ENCODE measurements around the gene TTC3. TPM values are rescaled to one million over a fixed set of nuclear protein-coding genes. Genes with fewer than 3 reads are reported as not detected.

TTC3 gene
- total RNA-seq, 1 donor from 2014 or later: 255 TPM

DNA sequence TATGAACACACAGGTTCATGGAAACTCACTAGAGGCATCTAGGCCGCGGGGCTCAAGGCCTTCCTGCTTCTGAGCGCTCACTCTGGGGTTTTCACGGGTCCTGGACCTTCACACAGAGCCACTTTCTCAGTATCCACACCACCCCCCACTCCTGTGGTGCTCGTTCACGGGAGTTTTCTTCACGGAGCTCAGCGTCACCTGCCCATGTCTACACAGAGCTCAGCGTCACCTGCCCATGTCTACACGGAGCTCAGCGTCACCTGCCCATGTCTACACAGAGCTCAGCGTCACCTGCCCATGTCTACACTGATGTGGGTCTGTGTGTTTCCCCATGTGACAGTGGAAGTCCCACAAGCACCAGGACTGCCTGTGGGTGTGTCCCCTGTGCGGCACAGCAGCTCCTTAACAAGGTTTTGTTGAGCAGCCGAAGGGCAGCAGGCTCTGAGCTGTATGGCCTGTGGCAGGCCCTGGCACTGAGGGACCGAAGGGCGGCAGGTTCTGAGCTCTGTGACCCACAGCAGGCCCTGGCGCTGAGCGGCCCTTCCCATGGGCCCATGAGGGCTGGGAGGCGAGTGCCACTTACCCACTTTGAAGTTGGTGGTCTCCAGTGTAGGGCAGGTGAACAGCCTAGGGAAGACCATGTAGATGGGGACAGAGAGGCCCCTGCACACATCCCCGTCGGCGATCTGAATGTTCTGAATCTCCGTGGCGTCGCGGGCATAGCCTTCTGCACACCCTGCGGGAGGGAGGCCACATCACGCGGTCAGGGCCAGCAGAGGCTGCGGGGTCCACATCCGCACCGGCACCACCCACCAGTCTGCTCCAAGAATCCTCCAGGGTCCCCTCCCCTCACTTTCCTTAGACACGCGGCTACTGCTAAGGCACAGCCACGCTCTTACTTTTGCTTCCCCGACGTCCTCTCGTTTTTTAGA lies 154.3 kb downstream of the TTC3 start:
- H3K27me3 Mint-ChIP-seq: peaks cover 13% of the 10 kb centered on the region
- H3K27ac Mint-ChIP-seq: no peak overlapping the region
- no peak for DNase-seq (ENCODE audit: low spot score, unreplicated experiment)
- TF ChIP-seq, protein P1, sequence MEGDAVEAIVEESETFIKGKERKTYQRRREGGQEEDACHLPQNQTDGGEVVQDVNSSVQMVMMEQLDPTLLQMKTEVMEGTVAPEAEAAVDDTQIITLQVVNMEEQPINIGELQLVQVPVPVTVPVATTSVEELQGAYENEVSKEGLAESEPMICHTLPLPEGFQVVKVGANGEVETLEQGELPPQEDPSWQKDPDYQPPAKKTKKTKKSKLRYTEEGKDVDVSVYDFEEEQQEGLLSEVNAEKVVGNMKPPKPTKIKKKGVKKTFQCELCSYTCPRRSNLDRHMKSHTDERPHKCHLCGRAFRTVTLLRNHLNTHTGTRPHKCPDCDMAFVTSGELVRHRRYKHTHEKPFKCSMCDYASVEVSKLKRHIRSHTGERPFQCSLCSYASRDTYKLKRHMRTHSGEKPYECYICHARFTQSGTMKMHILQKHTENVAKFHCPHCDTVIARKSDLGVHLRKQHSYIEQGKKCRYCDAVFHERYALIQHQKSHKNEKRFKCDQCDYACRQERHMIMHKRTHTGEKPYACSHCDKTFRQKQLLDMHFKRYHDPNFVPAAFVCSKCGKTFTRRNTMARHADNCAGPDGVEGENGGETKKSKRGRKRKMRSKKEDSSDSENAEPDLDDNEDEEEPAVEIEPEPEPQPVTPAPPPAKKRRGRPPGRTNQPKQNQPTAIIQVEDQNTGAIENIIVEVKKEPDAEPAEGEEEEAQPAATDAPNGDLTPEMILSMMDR (IDR thresholded peaks at IDR 0.05; ENCODE audit: unreplicated experiment): no peak
- H3K9me3 Mint-ChIP-seq (ENCODE audit: low read depth): no peaks in the 10 kb centered on the region
- H3K4me3 Mint-ChIP-seq (ENCODE audit: low read depth): no peak overlapping the region
- H3K36me3 Mint-ChIP-seq (ENCODE audit: insufficient read depth): peaks cover 60% of the 10 kb centered on the region
- H3K4me1 Mint-ChIP-seq (ENCODE audit: low read depth): peaks cover 12% of the 10 kb centered on the region

DNA sequence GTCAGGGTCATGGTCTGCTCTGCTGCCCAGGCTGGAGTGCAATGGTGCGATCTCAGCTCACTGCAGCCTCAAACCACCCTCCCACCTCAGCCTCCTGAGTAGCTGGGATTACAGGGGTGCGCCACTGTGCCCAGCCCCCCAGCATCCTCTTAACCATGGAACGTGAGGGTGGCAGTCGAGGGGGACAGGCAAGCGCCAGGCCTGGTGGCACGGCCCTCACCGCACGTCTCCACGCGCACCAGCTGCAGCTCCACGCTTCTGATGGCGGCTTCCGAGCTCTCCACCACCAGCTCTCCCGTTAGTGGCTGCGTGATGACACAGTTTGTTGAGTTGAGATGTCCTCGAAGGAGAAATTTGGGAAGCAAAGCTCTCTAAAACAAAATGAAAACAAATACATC lies 154.9 kb downstream of the TTC3 start:
- Mint-ChIP-seq H3K27ac (no peak overlapping the region), H3K9me3 (ENCODE audit: low read depth) (no peaks in the 10 kb centered on the region), H3K4me1 (ENCODE audit: low read depth) (peaks cover 12% of the 10 kb centered on the region), H3K27me3 (peaks cover 20% of the 10 kb centered on the region), H3K4me3 (ENCODE audit: low read depth) (no peak overlapping the region), H3K36me3 (ENCODE audit: insufficient read depth) (peaks cover 63% of the 10 kb centered on the region)
- TF ChIP-seq, protein P1 (IDR thresholded peaks at IDR 0.05; ENCODE audit: unreplicated experiment): no peak
- DNase-seq (ENCODE audit: low spot score, unreplicated experiment): no peak

DNA sequence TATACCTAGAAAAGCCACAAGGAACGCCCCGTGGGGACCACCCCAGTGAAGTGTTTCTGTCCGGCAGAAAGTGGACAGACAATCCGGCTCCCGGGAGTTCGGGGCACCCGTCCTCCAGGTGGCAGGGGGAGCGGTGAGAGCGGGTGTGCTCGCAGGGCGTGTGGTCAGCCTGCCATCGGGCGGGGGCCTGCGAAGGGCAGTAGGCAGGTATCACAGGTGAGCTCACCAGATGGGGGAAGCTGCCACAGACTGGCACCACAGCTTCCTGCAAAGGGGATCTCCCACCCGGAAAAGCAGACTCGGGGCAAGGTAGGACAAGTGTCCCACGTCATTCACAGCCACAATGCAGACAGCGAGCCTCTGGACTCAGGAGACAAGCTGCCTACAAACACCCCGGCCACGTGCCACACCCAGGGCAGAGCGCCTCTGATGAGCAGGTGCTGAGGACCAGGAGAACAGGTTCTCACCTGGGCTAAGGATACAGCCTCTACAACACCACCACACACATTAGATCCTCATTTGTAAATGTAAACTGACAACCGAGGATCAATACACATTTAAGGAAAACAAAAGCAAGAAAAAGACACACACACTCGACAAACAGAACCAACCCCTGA lies 157.7 kb downstream of the TTC3 start:
- no peak for DNase-seq (ENCODE audit: low spot score, unreplicated experiment)
- Mint-ChIP-seq H3K4me3 (ENCODE audit: low read depth) (no peak overlapping the region), H3K9me3 (ENCODE audit: low read depth) (no peaks in the 10 kb centered on the region), H3K36me3 (ENCODE audit: insufficient read depth) (peaks cover 44% of the 10 kb centered on the region), H3K4me1 (ENCODE audit: low read depth) (peaks cover 12% of the 10 kb centered on the region), H3K27ac (peak overlapping the region; percentile 0), H3K27me3 (peaks cover 22% of the 10 kb centered on the region)
- TF ChIP-seq, protein P1 (IDR thresholded peaks at IDR 0.05; ENCODE audit: unreplicated experiment): no peak

DNA sequence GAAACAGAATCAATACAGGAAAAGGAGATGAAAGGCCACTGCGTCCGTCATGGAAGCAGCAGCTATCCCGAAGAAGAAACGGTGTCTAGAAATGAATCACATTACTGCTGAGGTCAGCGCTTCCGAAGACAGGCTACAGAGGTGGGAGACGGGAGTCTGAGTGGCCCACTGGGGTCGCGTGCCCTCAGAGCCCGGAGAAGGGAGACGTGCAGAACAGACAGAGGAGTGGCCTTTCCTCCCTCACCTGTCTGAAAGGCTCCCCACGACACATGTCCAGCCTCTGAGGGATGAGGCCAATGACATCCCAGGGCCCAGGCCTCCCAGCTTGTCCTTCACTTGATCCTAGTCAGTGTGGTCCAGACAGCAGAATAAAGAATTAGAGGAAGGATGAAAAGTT lies 158.2 kb downstream of the TTC3 start:
- peaks cover 12% of the 10 kb centered on the region for H3K4me1 Mint-ChIP-seq (ENCODE audit: low read depth)
- H3K4me3 Mint-ChIP-seq (ENCODE audit: low read depth): no peak overlapping the region
- H3K27me3 Mint-ChIP-seq: peaks cover 22% of the 10 kb centered on the region
- H3K9me3 Mint-ChIP-seq (ENCODE audit: low read depth): no peaks in the 10 kb centered on the region
- DNase-seq (ENCODE audit: low spot score, unreplicated experiment): no peak
- TF ChIP-seq, protein P1 (IDR thresholded peaks at IDR 0.05; ENCODE audit: unreplicated experiment): no peak
- peaks cover 45% of the 10 kb centered on the region for H3K36me3 Mint-ChIP-seq (ENCODE audit: insufficient read depth)
- H3K27ac Mint-ChIP-seq: peak overlapping the region; percentile 0

DNA sequence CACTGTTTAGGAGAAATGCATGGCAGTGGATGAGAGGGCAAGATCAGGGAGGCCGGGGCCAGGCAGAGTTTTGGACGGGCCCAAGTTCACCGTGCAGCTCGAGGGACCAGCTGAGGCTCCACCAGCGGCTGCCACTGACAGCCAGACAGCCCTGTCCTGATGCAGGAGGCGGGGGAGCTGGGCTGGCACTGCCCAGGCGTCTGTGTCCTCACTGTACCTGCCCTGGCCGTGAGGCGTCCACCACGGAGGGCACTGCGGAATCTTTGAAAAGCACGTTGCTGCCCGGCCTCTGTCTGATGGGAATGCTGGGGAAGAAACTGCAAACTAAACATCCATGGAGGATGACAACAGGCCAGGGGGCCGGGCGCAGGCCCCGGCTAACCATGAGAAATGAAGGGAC lies 158.6 kb downstream of the TTC3 start:
- Mint-ChIP-seq H3K9me3 (ENCODE audit: low read depth) (no peaks in the 10 kb centered on the region), H3K27me3 (peaks cover 22% of the 10 kb centered on the region), H3K4me1 (ENCODE audit: low read depth) (peaks cover 12% of the 10 kb centered on the region), H3K36me3 (ENCODE audit: insufficient read depth) (peaks cover 42% of the 10 kb centered on the region), H3K4me3 (ENCODE audit: low read depth) (no peak overlapping the region), H3K27ac (no peak overlapping the region)
- TF ChIP-seq, protein P1 (IDR thresholded peaks at IDR 0.05; ENCODE audit: unreplicated experiment): no peak
- no peak for DNase-seq (ENCODE audit: low spot score, unreplicated experiment)

Measured in progenitor cell of endocrine pancreas (in vitro differentiated cells).